HG02885 (cell line): Measurements from ENCODE around the gene HOXB7.

Experiments used
- ATAC-seq: cut with Tn5 transposase; IDR thresholded peaks from one replicate; pipeline ENCODE4 v1.9.1; 2021; ENCODE audit warnings: mild to moderate bottlenecking; ENCODE audit not compliant: unreplicated experiment, poor library complexity

Gene HOXB7

DNA sequence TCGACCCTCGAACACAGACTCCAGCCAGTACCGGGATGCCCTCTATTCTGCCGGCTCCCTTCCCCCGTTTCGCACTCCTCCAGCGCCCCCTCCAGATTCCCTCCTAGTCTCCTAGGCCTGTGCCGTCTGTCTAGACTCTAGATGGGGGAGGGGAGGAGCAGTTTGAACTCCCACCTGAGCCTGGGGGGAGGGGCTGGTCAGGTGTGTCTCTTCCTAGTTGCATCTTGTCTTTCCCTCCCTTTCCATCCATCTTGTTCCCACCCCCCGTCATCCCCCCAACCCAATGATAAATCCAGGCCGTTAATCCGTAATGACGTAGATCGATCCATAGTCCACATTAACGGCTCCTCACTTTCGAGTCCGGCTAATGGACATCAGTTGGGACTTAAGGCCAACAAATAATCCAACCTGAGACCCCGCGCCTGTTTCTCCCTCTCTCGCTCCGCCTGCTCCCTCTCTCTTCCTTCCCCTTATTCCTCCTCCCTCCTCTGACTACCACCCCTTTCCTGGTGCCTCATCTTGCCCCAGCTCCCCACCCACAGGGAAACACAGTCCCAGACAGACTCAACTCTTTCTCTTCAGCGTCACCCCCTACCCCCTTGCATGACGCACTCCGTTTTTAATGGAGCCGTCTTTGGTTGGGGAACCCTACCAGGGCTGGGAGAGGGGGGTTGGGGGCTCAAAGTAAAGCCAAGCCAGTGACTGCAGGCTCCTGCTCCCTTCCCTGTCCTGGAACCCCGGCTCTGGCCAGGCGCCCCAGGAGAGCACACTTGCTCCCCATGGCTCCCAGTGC, 13.9 kb downstream of the HOXB7 start:
- ATAC-seq = no peak

DNA sequence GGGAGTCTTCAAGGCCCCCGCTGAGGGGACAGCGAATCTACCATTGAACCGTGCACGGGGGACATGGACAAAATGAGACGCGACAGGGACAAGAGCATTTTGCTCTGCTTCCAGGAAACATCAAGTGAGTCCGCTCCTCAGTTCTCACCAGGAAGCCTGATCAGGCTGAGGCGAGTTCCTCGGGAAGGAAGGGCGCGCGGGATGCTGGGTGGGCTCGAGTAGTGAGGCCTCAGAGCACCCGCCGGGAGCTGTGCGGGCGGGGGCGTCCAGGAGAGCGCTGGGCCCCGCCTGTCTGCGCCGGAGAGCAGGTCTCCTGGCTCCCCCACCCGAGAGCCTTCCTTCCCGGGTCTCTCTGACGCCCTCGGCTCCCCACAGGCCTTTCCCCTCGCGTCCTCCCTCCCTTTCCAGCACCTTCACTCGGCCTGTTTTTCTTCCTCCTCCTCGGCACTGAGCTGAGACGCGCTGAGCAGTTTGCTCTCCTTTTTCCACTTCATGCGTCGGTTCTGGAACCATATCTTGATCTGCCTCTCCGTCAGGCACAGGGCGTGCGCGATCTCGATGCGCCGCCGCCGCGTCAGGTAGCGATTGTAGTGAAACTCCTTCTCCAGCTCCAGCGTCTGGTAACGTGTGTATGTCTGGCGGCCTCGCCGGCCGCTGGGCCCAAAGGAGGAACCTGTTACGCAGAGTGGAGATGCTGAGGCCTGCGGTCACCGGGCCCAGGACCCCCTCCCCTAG, 14.7 kb downstream of the HOXB7 start:
- no peak for ATAC-seq

DNA sequence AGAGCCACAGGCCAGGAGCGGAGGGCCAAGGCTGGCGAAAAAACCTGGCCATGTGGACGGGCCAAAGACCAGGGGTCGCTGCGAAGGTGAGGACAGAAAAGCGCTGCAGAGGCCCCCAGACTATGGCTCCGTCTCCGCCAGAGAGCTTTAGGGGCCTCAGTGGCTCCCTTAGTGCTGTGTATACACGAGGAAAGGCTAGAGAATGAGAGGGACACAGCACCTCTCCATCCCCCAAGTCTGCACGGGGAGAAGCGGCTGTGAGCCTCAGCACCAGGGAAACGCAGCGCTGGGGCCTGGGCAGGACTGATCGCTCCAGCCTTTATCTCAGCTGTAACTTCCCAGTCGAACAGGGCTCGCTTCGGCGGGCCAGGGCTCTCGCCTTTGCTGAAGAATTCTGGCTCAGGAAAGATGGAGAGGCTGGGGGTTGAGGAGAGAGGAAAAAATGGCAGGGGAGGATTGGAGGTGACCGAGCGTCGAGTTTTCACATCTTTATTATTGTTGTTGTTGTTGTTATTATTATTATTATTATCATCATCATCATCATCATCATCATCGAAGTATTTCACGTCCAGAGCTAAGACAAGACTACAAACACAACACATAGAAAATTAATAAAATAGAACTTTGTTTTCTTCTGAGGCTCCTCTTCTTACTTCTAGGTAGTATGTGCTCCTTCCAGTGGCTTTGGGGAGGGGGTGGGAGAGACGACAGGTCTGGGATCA, 15.4 kb downstream of the HOXB7 start:
- ATAC-seq = no peak

DNA sequence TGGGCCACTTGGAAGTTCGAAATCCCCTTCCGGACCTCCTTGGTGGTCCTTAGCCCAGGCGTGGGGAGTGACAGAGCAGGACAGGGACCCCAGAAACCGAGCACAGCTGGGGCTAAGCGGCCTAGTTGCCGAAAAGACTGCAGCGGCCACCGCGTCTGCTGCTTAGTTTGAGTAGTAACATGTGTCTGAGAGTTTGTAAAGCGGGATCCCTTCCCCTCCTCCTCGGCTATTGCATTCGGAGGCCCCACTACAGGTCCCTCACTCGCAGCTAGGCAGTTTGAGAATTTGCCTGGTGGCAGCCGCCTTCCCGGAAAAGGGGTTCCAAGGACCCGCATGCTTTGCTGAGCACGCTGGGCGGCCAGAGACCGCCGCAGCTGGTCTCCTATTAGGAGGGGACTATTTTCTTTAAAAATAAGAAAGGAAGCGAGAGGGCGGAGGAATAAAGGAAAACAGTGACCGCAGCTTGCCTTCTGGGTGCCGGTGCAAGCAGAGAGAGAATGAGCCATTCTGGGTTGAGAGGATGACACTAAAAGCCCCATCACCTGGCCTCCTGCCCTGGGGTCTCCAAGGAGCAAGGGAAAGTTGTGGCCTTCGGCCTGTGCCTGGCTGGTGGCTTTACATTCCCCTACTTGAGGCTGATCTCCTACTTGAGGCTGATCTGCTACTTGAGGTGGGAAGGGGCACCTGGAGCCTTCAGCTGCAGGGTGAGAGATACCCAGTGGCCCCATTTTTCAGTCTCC, 16.1 kb downstream of the HOXB7 start:
- ATAC-seq = no peak

DNA sequence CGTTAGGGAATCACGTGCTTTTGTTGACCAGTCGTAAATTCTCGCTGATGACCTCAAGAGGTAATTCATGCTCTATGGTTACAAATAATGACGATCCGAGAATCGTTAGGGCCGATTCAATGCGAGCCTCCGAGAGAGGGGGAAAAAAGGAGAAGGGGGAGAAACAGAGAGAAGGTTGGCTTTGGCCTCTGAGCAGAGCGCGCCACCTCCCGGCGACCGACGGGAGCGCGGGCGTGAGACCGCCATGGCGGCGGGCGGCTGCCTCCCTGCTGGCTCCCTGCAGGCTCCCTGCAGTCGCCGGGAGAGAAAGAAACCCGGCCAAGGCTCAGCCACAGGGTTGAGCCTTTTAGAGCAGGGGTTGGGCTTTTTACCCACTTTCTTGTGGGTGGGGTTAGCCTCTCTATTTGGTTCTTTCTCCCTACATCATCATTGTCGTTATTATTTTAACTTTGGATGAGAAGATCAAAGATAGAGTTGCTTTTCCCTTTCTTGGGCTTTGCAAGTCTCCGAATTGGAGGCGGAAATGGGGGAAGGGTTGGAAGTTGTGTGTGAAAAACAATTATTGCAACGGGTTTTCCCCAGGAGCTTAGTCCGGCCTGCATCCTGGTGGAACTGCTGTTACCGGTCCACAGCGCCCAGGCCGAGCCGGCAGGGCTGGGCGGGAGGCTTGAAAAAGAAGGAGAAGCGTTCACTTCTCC, 16.8 kb downstream of the HOXB7 start:
- ATAC-seq = peak; percentile 43

DNA sequence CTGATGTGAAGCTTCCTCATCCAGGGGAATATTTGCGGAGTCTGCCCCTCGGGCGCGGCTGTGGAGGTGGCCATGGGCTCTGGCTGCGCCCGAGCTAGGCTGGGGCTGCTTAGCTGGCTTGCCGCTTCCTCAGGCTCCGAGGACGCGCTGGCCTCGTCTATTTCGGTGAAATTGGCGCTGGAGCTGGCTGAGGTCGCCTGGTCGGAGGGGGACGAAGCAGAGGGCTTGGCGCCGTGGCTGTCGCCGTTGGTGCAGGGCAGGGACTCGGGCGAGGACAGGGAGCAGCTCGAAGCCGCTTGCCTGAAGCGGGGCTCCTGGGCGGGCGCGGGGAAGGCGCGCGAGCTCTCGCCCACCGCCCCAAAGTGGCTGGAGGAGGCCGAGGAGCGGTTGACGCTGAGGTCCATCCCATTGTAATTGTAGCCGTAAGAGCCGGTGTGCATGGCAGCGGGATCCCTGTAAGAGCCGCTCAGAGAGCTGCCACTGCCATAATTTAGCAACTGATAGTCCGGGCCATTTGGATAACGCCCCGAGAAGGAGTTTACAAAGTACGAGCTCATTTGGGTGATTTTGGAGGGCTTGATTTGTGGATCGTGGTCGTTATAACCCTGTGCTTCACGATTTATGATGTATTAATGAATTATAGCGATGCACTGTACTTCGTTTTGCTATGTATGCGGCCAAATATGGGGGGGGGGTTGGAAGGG, 17.5 kb downstream of the HOXB7 start, which contains the start of gene HOXB5:
Gene HOXB5 (minus strand): TSS at position 654 of the 704 bp plus-strand sequence. CDS start 97 bp downstream, at position 557.
- no peak for ATAC-seq

DNA sequence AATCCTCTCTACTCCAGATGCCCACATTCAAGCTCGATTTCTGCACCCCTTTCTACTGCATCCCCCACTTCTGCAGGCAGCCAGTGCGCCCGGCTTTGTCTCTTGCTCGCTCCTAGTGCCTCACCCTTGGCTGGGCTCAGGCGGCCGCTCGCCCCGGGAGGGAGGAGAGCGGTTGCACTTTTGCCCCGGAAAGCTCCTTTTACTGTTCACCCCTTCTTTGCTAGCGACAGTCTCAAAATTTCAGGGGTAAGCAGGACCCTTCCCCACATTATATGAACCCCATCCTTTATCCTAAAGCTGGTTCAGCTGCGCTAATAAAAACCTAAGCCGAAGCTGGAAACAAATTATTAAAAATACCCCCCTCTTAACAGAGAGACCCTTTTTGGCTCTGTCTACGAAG, 18.2 kb downstream of the HOXB7 start:
- no peak for ATAC-seq

DNA sequence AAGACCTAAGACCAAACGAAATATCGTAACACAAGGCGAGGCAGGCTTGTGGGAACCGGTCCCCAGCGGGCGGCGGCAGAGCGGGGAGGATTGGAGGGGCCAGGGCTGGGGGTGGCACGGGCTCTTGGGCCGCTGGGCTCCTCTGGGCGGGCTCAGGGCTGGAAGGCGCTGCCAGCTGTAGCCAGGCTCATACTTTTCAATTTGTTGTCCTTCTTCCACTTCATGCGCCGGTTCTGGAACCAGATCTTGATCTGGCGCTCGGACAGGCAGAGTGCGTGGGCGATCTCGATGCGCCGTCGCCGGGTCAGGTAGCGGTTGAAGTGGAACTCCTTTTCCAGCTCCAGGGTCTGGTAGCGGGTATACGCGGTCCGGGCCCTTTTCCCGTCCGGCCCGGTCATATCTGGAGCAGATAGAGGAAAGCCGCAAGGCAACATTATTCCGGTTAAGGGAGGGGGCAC, 18.7 kb downstream of the HOXB7 start:
- no peak for ATAC-seq

DNA sequence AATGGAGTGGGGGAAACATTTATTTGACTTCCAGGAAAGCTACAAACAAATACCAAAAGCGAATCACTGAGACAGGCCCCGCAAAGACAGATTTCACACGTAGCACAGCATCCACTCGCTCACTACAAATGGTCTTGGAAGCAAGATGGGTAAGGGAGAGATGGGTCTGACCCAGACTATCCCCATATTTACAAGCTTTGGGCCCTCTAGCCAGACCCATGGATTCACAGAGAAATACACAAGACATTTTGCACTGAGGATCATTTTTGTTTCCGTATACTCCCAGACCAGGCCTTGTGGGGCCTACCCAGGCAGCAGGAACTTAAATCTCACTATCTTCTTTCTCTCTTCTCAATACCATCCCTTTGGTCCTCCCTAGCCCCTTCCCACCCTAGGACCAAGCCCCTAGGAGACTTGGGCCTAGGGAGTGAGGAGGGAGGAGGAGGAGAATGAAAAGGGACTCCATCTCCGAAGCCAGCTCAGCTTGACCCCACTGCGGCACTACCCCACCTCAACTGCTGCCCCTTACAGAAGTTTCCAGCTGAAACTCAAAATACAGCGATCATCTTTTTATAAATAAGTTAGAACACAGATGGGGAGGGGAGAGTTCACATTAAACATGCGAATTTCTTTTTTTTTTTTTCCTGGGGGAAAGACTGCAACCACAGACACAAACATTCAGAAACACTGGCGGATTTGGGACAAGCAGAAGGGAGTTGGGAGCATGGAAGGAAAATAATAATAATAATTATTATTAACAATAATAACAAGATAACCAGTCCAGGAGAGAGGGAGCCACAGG, 19.4 kb downstream of the HOXB7 start:
- no peak for ATAC-seq

DNA sequence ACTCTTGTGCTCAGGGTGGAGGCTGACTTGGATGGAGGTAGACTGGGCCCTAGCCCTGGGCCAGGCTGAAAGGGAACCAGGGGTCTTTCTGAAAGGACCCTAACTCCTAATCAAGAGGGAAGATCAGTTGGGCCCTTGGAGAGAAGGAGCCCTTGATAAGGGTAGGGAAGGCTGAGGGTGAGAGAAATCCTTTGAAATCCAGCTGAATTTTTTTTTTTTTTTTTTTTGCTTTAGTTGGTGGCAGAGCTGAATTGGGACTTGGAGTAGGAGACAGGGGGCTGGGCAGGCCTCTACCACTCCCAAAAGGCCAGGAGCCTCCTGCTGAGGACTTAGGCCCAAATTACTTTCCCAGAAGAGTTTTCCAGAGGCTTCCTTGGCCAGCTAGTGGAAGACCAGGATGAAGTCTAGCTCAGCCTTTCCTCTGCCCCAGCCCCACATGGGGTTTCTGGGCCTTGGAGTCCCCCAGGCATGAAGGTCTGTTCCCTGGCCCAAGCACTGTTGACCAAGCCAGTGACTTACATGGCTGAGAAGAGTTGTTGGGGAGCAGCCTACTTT, 20.1 kb downstream of the HOXB7 start:
- ATAC-seq = no peak

DNA sequence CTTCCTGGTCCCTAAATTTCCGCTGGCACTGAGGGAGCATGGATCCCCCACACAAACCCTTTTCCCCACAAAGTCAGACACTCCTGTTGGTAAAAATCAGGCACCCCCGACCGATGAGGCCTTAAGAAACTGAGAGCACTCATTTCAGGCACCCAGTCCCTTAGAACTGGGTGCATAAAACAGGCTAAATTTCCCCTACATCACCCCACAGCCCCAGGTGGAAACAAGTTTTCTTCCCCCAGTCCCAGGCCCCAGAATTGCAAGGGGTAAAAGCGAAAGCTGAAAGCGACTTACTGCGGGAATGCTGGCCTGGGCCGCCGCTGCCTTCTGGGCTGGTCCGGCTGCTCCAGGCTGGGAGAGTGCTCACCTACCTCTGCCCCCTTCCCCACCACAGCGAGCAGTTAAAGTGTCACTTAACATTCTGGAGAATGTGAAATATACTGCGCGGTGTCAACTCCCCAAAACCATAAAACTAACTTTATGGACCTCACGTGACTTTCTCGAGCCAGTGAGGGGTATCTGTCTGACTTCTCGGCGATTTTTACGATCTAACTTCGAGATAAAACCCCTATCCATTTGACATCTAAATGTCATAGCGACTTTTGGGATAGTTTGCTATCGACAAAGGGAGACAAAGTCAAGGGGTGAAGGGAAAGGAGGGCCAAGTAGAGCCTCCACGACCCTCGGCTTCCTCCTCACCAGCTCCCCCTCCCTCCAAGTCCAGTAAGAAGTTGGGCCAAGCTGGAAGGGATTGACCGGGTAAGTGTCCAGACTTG, 20.8 kb downstream of the HOXB7 start, which contains the start of gene HOXB3:
Gene HOXB3 (minus strand): TSS at position 411 of the 776 bp plus-strand sequence. CDS start 37,767 bp downstream, outside the sequence.
- no peak for ATAC-seq

DNA sequence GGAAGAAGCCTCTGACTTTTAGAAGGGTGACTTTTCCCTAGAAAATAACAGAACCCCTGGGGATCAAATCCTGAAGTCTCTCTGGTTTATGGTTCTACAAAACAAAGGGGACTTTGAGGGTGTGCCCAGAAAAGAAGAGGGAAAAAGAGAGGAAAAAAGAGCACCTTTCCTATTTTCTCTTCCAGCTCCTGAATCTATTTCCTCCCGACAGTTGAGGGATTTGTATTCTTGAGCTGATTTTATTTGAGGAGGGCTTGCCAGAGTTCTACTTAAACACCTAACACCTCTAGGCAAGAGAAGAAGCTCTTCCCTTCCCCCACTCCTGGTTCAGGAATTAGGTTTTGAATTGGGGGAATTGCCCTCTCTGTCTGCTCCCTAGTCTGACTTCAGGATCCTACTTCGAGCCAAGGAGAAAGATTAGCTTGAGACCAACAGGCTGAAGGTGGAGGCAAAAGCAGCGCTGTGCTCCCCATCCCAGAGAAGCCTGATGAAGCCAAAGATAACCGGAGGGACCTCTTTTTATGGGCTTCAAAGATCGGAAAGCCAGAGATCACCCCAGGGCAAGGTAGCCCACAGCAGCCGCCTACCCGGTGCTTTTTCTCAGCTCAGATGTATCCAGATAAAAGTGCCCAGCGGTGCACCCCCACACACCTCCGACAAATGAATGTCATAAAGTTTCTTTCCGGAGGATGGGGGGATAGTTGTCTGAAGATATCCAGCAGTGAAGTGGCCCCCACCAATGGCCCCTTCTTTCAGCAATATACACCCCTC, 21.6 kb downstream of the HOXB7 start:
- no peak for ATAC-seq

DNA sequence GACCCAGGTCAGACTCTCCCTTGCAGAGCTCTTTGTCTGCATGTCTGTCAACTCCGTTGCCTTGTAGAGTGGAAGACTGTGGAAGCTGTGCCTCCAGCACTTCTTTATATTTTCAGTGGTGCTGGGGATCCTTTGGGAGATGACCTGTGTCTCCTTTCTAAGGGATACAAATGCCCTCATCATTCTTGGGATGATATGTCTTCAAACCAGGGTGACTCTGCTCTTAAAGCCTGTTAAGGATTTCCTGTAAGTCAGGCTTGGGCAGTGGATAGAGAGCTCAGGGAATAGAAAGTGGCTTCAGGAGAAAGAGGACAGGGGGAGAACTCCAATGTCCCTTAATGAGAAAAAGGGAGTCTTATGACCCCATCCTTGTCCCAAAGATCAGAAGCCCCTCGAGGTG, 22.3 kb downstream of the HOXB7 start:
- ATAC-seq = no peak

DNA sequence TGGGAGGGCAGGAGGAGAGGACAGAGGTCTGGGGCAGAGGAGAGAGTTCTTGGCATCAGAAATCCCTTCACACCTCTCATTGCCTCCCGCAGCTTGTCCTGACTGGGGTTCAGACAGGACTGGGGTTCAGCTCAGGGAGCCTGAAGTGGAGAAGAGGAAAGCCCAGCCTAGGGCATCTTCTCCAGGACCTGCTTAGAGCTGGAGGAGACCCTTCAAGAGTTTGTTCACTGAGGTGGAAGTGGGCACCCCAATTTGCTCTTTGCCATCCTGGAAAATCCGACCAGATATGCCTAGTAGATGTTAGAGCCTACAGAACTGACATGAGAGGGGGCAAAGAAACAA, 22.8 kb downstream of the HOXB7 start:
- ATAC-seq = no peak

DNA sequence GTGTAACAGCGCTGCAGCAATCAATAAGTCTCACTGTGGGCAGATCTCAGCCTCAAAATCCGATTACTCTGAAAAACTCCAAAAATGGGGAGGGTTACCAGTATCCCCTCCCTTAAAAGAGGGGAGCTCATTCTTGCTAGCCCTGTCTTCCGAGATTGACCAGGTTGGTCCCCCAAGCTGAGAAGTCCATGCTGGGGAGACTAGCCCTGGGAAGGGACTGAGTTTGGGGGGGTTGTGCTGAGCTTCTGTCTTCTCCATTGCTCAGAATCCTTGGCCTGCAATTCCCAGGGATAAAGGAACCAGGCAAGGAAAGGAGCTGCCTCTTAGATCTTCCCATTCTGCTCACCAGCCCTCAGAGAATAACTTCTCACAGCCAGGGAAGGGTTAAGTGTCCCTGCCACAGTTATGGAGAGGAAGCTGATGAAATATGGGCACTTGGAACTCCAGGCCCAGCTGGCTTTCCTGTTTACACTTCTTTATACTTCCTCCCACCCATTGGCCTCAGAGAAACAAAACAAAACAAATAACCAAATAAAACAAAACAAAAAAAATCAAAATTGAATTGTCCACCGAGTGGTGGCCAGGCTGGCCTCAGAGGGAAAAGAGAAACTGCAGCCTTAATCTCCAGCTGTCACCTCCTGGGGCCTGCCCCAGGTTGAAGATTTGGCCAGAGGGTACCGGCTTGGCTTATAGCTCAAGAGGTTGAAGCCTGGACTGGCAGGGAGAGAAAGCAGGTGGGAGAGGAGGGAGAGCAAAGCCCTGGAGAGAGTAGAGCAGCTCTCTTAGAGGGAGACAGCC, 23.3 kb downstream of the HOXB7 start:
- no peak for ATAC-seq
